Measurements from ENCODE around the gene FAM111A. TPM values are rescaled to one million over a fixed set of nuclear protein-coding genes. Genes with fewer than 3 reads are reported as not detected.
"Not testable (repeated sequence)": the region's sequence is repeated elsewhere in the genome, so short reads cannot be mapped to it uniquely, and the experiment has no call there.

FAM111A gene
- total and polyA plus RNA-seq, 2 donors (not counting 3 experiments of a cell fraction or from before 2014, with no cell fraction given): 20.1 to 57.4 TPM

DNA sequence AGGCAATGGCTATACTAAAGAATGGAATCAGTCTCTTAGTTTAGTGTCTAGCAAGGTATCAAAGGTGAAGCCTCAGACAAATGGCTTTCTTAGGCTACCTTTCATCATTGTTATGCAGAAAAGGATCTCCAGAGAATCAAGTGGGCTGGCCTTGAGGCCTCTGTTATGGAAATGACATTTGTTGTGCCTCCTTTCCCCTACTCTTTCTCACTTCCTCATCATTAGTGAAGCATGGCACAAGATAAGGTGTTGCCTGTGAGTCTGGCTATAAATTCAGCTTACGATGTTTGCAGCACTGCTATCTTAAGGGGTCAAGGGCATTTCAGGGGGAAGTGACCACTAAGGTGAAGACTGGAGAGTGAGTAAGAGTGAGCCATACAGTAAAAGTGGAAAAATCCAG is 47.4 kb upstream of the FAM111A start:
- H3K4me1 ChIP-seq (ENCODE audit: control insufficient read depth, extremely low read depth, insufficient read depth, low read length); H3K4me3 ChIP-seq (replicated peaks in 1 of 3; ENCODE audit: insufficient read depth in 1 of 3, low read depth in 1 of 3, low read length in 3 of 3); FAIRE-seq; H3K79me2 ChIP-seq (ENCODE audit: control insufficient read depth, insufficient read depth, low read length); H3K9me3 ChIP-seq (replicated peaks; ENCODE audit: control insufficient read depth, insufficient read depth, low read length); DNase-seq (ENCODE audit: low read depth, low spot score); BruUV-seq (replicated peaks); H3K4me2 ChIP-seq (ENCODE audit: insufficient read depth, low read length); H4K20me1 ChIP-seq (replicated peaks; ENCODE audit: control insufficient read depth, extremely low read depth, insufficient read depth, low read length); H2AFZ ChIP-seq (ENCODE audit: low read depth, low read length); dilution Hi-C loops (cut with MboI; ENCODE audit: extremely low pct_ligation_motif_present, low sequenced_read_pairs); intact Hi-C loops (cut with micrococcal nuclease); H3K36me3 ChIP-seq (ENCODE audit: control insufficient read depth in 2 of 2, extremely low read depth in 1 of 2, insufficient read depth in 2 of 2, low read length in 2 of 2); H3K27me3 ChIP-seq (ENCODE audit: control insufficient read depth in 2 of 2, insufficient read depth in 2 of 2, low read length in 2 of 2); POLR2A ChIA-PET; H3K9ac ChIP-seq (replicated peaks; ENCODE audit: extremely low read depth, insufficient read depth, low read length); H3K27ac ChIP-seq (ENCODE audit: insufficient read depth, low read depth, low read length); H3K9me1 ChIP-seq (replicated peaks; ENCODE audit: control insufficient read depth, extremely low read depth, insufficient read depth, low read length): not testable (repeated sequence)
- CTCF ChIA-PET: interaction anchor here (1.5 to 5.7 kb wide), 3 partner anchors 41 to 63 kb away, joined by 3 to 63 read pairs (median 59); no protein-coding TSS in a partner anchor

DNA sequence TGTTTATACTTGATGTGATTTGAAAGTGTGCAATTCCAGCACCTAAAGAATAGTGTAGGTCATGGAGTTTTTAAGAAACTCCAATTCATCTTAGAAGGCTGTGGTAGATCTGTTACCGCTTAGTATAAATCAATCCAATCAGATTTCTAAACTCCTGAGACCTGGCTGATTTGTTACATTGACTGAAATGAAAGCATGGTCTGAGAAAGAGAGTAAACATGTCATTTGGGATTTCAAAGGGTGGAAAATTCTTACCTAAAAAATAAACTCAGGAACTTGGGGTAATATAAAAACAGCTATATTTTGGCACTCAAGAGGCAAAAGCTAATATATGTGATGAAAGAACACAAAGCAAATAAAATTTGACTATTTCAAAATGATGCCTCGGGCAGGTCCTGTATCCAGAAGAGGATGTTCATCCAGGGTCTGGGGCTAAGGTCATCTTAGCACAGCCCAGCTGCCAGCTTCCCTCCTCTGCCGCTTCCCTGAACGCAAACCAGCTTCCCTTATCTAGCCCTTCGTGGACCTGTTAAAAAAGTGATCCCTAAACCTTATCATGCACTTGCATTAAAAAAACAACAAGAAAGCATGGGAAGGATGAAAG is 46.6 kb upstream of the FAM111A start:
- intact Hi-C loops (cut with micrococcal nuclease); H3K4me2 ChIP-seq (ENCODE audit: insufficient read depth, low read length); H3K36me3 ChIP-seq (ENCODE audit: control insufficient read depth in 2 of 2, extremely low read depth in 1 of 2, insufficient read depth in 2 of 2, low read length in 2 of 2); BruUV-seq (replicated peaks); H2AFZ ChIP-seq (ENCODE audit: low read depth, low read length); H4K20me1 ChIP-seq (replicated peaks; ENCODE audit: control insufficient read depth, extremely low read depth, insufficient read depth, low read length); dilution Hi-C loops (cut with MboI; ENCODE audit: extremely low pct_ligation_motif_present, low sequenced_read_pairs); H3K79me2 ChIP-seq (ENCODE audit: control insufficient read depth, insufficient read depth, low read length); H3K27ac ChIP-seq (ENCODE audit: insufficient read depth, low read depth, low read length); FAIRE-seq; DNase-seq (ENCODE audit: low read depth, low spot score); H3K4me3 ChIP-seq (replicated peaks in 1 of 3; ENCODE audit: insufficient read depth in 1 of 3, low read depth in 1 of 3, low read length in 3 of 3); POLR2A ChIA-PET; H3K9me1 ChIP-seq (replicated peaks; ENCODE audit: control insufficient read depth, extremely low read depth, insufficient read depth, low read length); H3K9me3 ChIP-seq (replicated peaks; ENCODE audit: control insufficient read depth, insufficient read depth, low read length); H3K9ac ChIP-seq (replicated peaks; ENCODE audit: extremely low read depth, insufficient read depth, low read length); H3K27me3 ChIP-seq (ENCODE audit: control insufficient read depth in 2 of 2, insufficient read depth in 2 of 2, low read length in 2 of 2); H3K4me1 ChIP-seq (ENCODE audit: control insufficient read depth, extremely low read depth, insufficient read depth, low read length): not testable (repeated sequence)
- CTCF ChIA-PET: interaction anchor here (1.0 to 5.7 kb wide), 7 partner anchors 11 to 62 kb away, joined by 3 to 63 read pairs (median 4); partner anchors contain the start of genes FAM111A and FAM111B

Measured in endothelial cell of umbilical vein (primary cell).